ENCODE data around the gene UNC5C. TPM values are rescaled to one million over a fixed set of nuclear protein-coding genes. Genes with fewer than 3 reads are reported as not detected.

UNC5C gene
- total RNA-seq, 2 donors from 2014 or later: 0.52 to 2.0 TPM

DNA sequence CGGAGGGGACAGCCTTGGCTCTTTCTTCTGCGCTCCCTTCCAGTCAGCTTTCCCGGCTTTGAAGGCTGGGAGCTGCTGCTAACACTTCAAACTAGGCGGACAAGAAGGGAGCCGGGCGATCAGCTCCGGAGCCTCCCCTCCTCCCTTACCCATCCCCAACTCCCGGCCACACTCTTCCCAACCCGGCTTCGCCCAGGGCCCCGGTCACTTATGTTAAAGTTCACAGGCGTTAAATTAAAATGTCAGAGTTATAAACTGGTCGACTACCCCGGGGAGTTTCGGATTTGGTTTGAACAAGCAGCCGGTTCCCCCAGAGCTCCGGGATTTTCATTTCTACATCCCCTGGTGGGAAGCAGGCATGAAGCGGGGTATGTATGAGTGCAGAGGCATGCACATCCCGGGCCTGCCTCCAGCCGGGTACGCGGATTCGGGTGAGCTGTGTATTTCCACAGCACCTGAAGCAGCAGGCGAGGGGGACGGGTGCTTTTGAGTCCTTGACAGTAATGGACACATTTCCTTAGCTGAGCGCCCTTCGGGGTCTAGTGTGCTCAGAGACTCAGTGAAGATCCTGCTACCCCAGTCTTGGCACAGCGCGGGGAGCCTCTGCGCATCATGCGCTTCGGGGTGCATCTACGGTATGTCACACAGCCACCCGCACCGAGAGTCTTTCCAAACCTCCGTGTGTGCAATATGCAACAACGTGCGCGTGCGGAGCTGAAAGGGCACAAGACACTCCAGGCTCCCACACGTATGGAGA, 880 bp downstream of the UNC5C start:
- Histone ChIP-seq H3K4me1 (peaks cover 23% of the 10 kb centered on the region), H3K9me3 (no peaks in the 10 kb centered on the region), H3K27me3 (peaks cover 0 to 3% of the 10 kb centered on the region in 2 donors), H3K36me3 (replicated peaks in 1 of 2; ENCODE audit: insufficient read depth in 1 of 2, low read depth in 2 of 2) (no peaks in the 10 kb centered on the region), H3K4me3 (no peak overlapping the region), H3K27ac (no peak overlapping the region)
- intact Hi-C loops (cut with DNase I): no loop called here
- WGBS, 2 donors: 1% methylated on average over 25 to 41 of the region's 41 CpGs
- DNase-seq (peak in 1 of 4 donors; percentile 15), ATAC-seq (no peak)
- TF ChIP-seq, protein P1, sequence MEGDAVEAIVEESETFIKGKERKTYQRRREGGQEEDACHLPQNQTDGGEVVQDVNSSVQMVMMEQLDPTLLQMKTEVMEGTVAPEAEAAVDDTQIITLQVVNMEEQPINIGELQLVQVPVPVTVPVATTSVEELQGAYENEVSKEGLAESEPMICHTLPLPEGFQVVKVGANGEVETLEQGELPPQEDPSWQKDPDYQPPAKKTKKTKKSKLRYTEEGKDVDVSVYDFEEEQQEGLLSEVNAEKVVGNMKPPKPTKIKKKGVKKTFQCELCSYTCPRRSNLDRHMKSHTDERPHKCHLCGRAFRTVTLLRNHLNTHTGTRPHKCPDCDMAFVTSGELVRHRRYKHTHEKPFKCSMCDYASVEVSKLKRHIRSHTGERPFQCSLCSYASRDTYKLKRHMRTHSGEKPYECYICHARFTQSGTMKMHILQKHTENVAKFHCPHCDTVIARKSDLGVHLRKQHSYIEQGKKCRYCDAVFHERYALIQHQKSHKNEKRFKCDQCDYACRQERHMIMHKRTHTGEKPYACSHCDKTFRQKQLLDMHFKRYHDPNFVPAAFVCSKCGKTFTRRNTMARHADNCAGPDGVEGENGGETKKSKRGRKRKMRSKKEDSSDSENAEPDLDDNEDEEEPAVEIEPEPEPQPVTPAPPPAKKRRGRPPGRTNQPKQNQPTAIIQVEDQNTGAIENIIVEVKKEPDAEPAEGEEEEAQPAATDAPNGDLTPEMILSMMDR (IDR thresholded peaks at IDR 0.05): no peak
- no peak for TF ChIP-seq POLR2A (IDR thresholded peaks at IDR 0.05)

DNA sequence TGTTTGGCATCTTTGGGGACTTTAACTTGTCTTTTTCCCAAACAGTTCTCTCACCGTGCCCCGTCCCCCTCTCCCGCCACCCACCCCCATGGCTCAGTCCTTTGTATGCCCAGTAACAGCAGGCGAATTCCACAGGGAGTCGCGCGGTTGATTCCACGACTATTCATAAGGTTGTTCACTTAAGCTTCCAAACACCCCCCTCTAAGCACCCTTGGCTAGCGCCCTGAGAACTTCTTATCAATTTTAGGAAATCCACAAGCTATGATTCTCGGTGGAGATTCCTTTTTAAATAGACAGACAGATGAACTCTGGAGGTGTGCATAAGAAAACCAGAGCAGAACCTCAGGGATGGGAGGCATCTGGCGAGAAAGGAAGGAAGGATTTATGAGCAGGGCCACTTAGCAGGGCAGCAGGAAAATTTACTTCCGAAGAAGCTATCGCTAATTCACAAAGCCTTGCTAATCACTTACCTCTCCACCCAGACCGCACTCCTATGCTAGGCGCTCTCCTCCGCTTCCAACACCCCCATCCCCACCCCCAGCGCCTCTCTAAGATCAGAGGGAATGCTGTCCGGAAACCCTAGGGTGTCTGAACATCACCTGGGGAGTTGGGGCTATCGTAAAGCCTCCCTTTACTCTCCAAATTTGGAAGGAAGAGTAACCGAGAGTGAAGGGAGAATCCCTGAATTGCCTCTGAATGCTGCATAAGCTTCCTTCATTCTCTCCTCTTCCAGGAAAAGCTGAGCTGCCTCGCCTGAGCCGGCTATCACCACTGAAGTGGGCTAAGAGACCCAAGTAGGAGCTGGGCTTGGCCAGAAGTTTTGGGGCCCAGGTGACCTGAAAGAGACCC, 1.7 kb downstream of the UNC5C start:
- Histone ChIP-seq H3K27ac (no peak overlapping the region), H3K27me3 (peaks cover 0 to 3% of the 10 kb centered on the region in 2 donors), H3K9me3 (no peaks in the 10 kb centered on the region), H3K4me3 (no peak overlapping the region), H3K36me3 (replicated peaks in 1 of 2; ENCODE audit: insufficient read depth in 1 of 2, low read depth in 2 of 2) (no peaks in the 10 kb centered on the region), H3K4me1 (peaks cover 23% of the 10 kb centered on the region)
- no peak for TF ChIP-seq POLR2A (IDR thresholded peaks at IDR 0.05)
- TF ChIP-seq, protein P1 (IDR thresholded peaks at IDR 0.05): no peak
- ATAC-seq: no peak
- intact Hi-C loops (cut with DNase I): no loop called here
- DNase-seq: peak in 1 of 4 donors; percentile 10
- 21 to 22% methylated on average over 22 of the region's 22 CpGs for WGBS, 2 donors

DNA sequence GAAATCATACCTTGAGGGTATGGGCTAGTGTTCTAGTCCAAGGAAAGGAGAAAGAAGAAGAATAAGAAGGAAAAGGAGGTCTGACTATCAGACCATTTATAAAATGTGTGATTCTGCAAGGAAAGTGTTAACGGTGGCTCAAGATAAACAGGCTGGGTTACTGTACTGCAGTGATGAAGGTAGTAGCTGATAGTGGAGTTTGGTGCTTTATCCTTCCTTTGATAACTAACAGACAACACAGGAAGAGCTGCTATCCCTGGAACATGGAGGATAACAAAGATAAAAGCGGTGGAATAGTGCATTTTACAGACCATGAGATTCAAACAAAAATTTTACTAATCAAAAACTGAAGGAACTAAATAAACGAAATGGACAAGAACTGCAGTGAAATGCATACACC, 2.6 kb downstream of the UNC5C start:
- no peak for DNase-seq
- TF ChIP-seq POLR2A (IDR thresholded peaks at IDR 0.05): no peak
- TF ChIP-seq, protein P1 (IDR thresholded peaks at IDR 0.05): no peak
- Histone ChIP-seq H3K36me3 (replicated peaks in 1 of 2; ENCODE audit: insufficient read depth in 1 of 2, low read depth in 2 of 2) (no peaks in the 10 kb centered on the region), H3K9me3 (no peaks in the 10 kb centered on the region), H3K4me1 (peaks cover 23% of the 10 kb centered on the region), H3K27me3 (peaks cover 0 to 3% of the 10 kb centered on the region in 2 donors), H3K27ac (no peak overlapping the region), H3K4me3 (no peak overlapping the region)
- intact Hi-C loops (cut with DNase I): no loop called here
- WGBS, 2 donors: 24 to 31% methylated on average over 3 of the region's 3 CpGs
- no peak for ATAC-seq

DNA sequence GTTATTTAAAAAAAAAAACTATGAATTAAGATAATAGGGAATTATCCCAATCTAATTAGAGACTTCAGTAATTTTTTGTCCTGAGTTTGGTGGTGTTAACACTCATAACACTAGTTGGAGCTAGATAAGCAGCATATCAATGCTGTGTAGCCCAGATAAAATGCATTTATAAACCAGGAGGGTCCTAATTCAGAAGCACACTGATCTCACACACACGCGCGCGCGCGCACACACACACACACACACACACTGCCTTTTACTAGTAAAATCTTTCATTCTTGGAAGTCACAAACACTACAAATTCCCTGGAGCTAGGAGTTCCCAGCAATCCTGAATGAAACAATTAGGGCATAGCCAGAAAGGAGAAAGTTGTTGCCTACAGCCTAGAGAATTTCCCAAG, 3.2 kb downstream of the UNC5C start:
- ATAC-seq: no peak
- no peaks in the 10 kb centered on the region for H3K9me3 ChIP-seq
- no peak for DNase-seq
- intact Hi-C loops (cut with DNase I): no loop called here
- TF ChIP-seq, protein P1 (IDR thresholded peaks at IDR 0.05): no peak
- TF ChIP-seq POLR2A (IDR thresholded peaks at IDR 0.05): no peak
- 79 to 87% methylated on average over 6 of the region's 6 CpGs for WGBS, 2 donors
- no peak overlapping the region for H3K4me3 ChIP-seq
- no peaks in the 10 kb centered on the region for H3K36me3 ChIP-seq (replicated peaks in 1 of 2; ENCODE audit: insufficient read depth in 1 of 2, low read depth in 2 of 2)
- peaks cover 23% of the 10 kb centered on the region for H3K4me1 ChIP-seq
- no peak overlapping the region for H3K27ac ChIP-seq
- peaks cover 0 to 3% of the 10 kb centered on the region in 2 donors for H3K27me3 ChIP-seq
